GM18507 (cell line): ENCODE data around the gene ACTR6.
"Not testable (repeated sequence)": the region's sequence is repeated elsewhere in the genome, so short reads cannot be mapped to it uniquely, and the experiment has no call there.

Source experiments
- DNase-seq: peaks from one replicate; pipeline ENCODE4 v3.0.0; 2011; ENCODE audit warnings: low read depth; ENCODE audit not compliant: insufficient read length; ENCODE audit errors: extremely low spot score
- FAIRE-seq: peaks from 2 replicates; lab custom pipeline; 2011; peaks lifted over from hg19 to GRCh38; lab: Jason Lieb, UNC

ACTR6 gene

DNA sequence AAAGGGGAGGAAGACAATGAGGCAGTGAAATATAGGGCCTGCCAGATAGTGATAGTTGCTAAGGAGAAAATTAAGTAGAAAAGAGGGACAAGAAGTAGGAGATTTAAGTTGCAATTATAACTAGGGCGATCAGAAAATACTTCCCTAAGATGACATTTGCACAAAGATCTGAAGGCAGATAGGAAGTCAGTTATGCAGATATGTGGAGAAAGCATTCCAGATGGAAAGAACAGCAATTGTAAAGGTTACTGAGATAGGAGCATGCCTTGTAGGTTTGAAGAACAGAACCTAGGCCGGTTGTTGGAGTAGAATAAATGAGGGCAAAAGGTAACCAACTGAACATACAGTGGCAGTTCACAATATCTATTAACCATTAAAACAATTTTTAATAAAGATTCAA, 21.4 kb upstream of the ACTR6 start:
- no peak for FAIRE-seq
- DNase-seq = no peak

DNA sequence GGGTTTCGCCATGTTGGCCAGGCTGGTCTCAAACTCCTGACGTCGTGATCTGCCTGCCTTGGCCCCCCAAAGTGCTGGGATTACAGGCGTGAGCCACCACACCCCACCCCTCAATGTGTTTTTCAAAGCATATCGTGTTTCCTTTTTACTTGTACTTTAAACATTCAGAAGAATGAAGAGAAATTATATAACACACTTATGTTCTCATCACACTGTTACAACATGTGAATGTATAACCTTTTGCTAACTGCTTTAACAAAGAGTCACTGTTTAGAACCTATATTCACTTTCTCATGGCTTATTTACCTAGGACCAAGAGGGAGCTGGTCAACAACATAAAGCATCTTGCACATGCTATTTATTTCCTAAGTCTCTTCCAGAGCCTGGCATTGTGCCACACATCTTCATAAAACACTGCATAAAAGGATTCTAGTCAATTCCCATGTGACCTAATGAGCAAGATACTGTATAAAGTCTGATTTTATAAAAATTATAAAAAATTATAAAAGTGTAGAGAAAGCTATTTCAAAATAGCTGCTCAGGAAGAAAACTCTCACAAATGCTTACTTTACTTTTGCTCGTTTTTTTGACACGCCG, 16.0 kb upstream of the ACTR6 start:
- FAIRE-seq (no peak), DNase-seq (no peak)

DNA sequence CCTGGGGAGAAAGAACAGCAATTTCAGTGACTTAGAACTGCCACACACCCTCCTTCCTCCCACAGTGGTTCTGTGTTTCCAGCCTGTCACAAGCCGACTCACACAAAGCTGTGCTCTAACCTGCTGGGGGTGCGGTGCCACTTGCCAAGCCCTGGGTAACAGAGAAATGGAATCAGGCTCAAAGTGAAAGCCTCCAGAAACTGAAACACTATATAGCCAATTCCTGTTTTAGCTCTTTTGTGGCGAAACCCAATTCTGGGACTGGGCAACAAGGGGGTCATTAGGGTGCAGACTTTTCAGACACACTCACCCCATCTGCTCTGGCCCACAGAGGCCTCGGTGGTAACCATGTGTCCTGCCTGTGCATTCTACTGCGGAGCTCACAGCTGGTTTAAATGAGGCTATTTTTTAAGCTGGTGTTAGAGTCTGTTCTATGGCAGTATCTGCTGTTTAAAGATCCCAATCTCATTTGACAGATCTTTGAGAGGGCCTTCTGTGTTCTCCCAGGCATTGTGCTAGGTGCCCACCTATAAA, 15.2 kb upstream of the ACTR6 start:
- DNase-seq = no peak
- peak; percentile 76 for FAIRE-seq

DNA sequence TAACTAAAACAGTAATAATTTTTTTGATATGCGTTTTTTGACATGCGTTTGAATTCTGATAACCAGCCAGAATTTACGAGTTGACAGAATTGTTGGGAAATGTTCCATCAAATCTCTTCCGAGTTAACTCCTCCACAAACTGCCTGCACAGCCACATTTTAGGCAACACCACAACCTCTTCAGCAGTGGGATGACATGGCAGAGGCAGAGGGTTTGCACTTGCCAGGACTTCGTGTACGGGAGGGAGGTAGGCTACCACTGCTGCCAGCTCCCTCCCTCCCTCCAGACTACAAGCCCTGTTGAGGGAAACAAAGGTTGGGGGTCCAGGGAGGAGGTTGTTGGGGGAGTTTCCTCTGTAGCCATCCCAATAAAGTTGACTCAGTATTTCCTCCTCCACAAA, 14.5 kb upstream of the ACTR6 start:
- DNase-seq (no peak), FAIRE-seq (no peak)

DNA sequence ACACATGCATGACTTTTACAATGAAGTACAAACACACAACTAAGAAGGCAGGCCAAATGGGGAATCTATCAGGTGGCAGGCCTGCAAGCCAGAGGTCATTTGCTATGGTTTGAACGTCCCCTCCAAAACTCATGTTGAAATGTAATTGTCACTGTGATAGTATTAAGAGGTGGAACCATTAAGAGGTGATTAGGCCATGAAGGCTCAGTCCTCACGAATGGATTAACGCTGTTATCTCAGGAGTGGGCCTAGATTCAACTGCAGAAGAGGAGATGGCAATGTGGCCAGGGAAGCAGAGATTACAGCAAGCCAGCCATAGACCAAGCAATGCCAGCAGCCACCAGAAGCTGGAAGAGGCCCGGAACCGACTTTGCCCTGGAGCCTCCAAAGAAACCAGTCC, 13.5 kb upstream of the ACTR6 start:
- no peak for DNase-seq

GRCh38 chr12:100187857-100188519, 12.6 kb upstream of the ACTR6 start:
- FAIRE-seq (no peak), DNase-seq (no peak)

More for the DNA sequence above, 13.5 kb upstream of the ACTR6 start:
- FAIRE-seq = no peak

DNA sequence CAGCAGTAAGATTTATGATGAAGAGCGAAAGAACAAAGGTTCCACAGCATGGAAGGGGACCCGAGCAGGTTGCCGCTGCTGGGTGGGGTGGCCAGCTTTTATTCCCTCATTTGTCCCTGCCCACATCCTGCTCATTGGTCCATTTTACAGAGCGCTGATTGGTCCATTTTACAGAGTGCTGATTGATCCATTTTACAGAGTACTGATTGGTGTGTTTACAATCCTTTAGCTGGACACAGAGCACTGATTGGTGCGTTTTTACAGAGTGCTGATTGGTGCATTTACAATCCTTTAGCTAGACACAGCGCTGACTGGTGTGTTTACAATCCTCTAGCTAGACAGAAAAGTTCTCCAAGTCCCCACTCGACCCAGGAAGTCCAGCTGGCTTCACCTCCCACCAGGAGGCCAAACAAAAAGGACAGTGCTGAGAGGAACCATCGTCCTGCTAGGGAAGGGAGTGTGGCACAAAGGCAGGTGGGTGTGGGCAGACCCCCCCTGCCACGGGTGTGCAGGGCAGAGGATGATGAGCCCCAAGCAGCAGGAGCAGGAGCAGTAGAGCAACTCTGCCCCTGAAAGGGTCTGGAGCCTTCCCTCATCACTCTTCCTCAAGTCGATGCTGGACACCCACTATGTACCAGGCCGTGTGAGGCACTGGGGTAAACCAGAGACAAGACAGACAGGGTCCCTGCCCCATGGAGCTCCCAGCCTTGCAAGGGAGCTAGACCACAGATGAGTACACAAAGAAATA, 11.6 kb upstream of the ACTR6 start:
- DNase-seq, FAIRE-seq: not testable (repeated sequence)

DNA sequence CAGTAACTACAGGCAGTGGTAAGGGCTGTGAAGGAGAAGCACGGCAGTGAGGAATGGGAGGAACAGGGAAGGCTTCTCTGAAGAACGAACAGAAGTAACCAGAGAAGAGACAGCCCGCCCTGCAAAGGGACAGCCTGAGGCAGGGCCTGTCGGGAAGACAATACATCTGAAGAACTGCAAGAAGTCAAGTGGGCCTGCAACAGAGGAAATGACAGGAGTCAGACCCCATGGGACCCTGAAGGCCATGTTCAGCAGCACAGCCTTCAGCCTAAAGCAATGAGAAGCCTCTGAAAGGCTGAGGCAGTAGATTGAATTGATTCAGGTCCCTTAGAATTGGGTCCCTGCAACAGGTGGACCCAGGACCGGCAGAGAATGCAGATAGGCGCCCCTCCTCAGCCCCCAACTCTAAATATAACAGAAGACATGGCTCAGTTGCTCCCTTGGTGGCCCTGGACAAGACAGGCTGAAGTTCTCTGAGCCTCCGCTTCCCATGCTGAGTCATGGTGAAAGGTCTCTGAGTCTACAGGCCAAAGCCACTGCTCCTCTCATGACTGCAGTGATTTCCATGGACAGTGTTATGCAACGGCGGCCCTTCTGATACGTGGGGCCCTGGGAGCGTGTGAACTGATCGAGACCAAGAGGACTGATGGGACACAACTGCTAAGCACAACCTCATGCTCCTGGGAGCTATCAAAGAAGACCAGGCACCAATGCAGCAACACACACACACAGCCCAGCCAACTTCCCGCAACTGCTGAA, 10.8 kb upstream of the ACTR6 start:
- DNase-seq = no peak
- FAIRE-seq = no peak

- no peak for FAIRE-seq
- DNase-seq = no peak
Observed at GRCh38 chr12:100193085-100193484, 7.5 kb upstream of the ACTR6 start.

GRCh38 chr12:100197486-100197885, 3.1 kb upstream of the ACTR6 start:
- DNase-seq = no peak
- no peak for FAIRE-seq

- DNase-seq (no peak), FAIRE-seq (no peak)
Observed at GRCh38 chr12:100199023-100199346, 1.6 kb upstream of the ACTR6 start.

DNA sequence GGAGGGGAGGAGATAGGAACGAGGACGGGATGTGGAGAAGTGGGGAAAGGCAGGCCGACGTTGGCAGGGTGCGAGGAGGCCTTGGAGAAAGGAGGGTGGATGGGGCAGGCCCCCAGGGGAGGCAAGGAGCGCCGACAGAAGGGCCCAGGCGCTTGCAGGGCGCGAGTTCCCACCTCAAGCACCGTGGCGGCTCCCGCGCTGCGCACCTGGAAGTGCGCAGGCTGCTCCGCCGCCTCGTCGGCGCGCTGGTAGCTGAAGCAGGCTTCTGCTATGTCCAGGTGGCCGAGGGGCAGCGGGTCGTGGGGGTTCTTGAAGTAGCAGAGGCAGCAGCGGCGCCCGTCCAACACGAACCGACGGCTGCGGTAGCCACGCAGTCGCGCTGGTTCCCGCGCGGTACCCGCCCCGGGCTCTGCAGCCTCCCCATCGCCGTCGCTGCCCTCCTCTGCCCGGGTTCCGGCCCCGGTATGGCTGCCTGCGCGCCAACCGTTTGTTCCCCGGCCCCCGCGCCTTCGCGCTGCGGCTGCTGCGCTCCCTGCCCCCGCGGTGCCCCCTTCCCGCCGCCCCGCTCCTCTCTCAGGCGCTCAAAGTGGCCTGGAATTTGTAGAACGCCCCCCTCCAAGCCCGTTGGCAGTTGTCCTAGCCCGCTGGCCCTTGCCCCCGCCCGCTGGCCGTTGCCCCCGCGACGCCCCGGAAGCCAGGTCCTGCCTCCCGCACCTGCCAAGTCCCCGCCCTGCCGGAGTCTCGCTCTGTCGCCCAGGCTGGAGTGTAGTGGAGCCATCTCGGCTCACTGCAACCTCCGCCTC, 1.1 kb upstream of the ACTR6 start:
- peak; percentile 69 for DNase-seq
- FAIRE-seq = peak; percentile 73

GRCh38 chr12:100201604-100202423, 1.2 kb downstream of the ACTR6 start:
- DNase-seq (no peak), FAIRE-seq (no peak)

GRCh38 chr12:100207311-100207710, 6.7 kb downstream of the ACTR6 start:
- no peak for FAIRE-seq

GRCh38 chr12:100208834-100209233, 8.2 kb downstream of the ACTR6 start:
- FAIRE-seq = no peak
- DNase-seq = no peak

More at GRCh38 chr12:100207311-100207710, 6.7 kb downstream of the ACTR6 start:
- no peak for DNase-seq

DNA sequence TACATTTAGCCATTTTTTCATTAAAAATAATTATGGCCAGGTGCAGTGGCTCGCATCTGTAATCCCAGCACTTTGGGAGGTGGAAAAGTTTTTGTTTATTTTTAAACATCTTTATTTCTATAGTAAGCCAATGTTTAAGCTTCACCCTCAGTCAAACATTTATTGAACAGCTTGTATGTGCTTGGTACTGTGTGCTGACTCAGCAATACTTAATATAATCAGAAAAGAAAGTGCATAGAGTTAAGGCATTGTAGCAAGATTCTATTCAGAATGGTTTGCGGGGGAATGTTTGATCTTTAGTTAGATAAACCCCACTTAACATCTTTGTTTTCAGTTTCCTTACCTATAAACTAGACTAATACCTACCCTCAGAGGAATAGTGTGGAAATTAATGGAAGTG, 11.1 kb downstream of the ACTR6 start:
- DNase-seq (no peak), FAIRE-seq (no peak)

DNA sequence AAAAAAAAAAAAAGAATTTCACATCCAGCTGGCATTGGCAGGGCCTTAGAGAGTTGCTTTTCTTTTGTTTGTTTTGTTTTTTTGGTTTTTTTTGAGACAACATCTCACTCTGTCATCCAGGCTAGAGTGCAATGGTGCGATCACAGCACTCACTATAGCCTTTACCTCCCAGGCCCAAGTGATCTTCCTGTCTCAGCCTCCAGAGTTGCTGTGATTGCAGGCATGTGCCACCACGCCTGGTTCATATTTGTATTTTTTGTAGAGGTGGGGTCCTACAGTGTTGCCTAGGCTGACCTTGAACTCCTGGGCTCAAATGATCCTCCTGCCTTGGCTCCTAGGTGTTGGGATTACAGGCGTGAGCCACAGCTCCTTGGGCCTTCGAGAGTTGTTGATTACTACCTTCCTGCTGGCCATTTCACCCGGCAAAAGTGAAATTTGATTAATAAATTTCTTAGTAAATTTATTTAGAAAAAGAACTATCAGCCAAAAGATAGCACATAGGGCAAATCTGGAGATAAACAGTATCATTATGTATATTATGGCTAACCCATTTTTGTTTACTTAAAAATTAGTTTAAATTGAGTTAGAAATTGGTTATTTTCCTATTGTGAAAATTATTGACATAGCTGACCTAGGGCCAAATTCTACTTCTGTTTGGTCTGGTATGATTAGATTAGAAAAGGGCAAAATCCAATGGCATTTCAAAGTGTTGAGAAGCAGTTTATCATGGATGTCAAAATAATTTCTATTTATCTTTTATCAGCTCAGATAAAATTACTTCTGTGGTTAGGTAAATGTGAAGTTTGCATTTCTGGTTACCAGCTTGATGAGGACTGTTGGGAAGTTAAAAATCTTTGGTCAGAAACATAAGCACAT, 12.6 kb downstream of the ACTR6 start:
- DNase-seq (no peak), FAIRE-seq (no peak)

- DNase-seq = no peak
- FAIRE-seq = no peak
Observed at GRCh38 chr12:100214518-100214917, 13.9 kb downstream of the ACTR6 start.
